SH-SY5Y (cell line): ENCODE results near the gene NGFR.

Source experiments
- GATA2 ChIP-seq: IDR thresholded peaks from 2 replicates; pipeline ENCODE4 v1.6.1; 2011; ENCODE audit warnings: mild to moderate bottlenecking, low read depth, low read length
- GATA3 ChIP-seq: IDR thresholded peaks from 2 replicates; pipeline ENCODE4 v1.6.1; 2011; ENCODE audit warnings: low read depth, mild to moderate bottlenecking, low read length, moderate library complexity

DNA sequence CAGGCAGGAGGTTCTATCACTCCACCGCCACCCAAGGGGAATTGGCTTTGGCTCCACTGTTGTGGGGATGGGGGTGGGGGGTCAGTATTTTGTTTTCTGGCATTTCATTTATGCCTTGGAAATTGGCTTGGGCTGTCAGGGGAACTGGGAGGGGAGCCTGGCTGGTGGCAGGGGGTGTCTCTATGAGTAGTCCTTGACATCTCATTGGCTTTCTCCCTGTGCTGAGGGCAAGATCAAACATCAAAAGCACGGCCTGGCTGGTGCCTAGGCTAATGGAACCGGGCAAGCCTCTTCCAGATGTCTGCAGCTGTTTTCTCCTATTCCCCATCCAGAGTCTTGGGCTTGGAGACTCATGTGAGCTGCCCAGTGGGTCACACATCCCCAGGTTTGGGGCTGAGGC lies 17.4 kb upstream of the NGFR start:
- TF ChIP-seq GATA2 (no peak), GATA3 (no peak)
